IMR-90 (cell line): ENCODE data around the gene ADGRG7. TPM values are rescaled to one million over a fixed set of nuclear protein-coding genes. Genes with fewer than 3 reads are reported as not detected.

ENCODE experiments used
- ATAC-seq: fragments of 200-7000 bp; cut with Tn5 transposase; 2 replicates; pipeline ENCODE4 v1.9.1; 2020; ENCODE audit warnings: low read depth, mild to moderate bottlenecking, moderate library complexity
- BruUV-seq: library from RNA; stranded (reverse); fragments of 400-500 nt; replicated peaks from 2 replicates; lab custom pipeline; 2021; lab: Mats Ljungman, UMichigan
- CTCF ChIA-PET: fragments of 300-600 bp; formaldehyde crosslinking; extraction: SDS; loops from one replicate; lab custom pipeline; 2021; ENCODE audit warnings: antibody characterized with exemption; lab: Yijun Ruan, JAX
- POLR2A ChIA-PET: fragments of 300-600 bp; sonication (Branson Sonifier 250); formaldehyde crosslinking; loops from one replicate; lab custom pipeline; 2022; ENCODE audit warnings: antibody characterized with exemption; ENCODE audit not compliant: unreplicated experiment; lab: Charles Lee
- DNase-seq: peaks from one replicate; pipeline ENCODE4 v3.0.0; 2013
- H2AFZ ChIP-seq: replicated peaks from 2 replicates; pipeline ENCODE3; 2013; ENCODE audit warnings: low read length, mild to moderate bottlenecking; ENCODE audit not compliant: poor library complexity
- H2AK5ac ChIP-seq: 2 replicates; pipeline ENCODE4 v1.6.1; 2013; ENCODE audit warnings: low read depth, low read length, inconsistent platforms
- H2AK9ac ChIP-seq: replicated peaks from 2 replicates; pipeline ENCODE3; 2013; ENCODE audit warnings: mild to moderate bottlenecking, low read depth, low read length, moderate library complexity; ENCODE audit not compliant: poor library complexity
- H2BK120ac ChIP-seq: 2 replicates; pipeline ENCODE4 v1.6.1; 2013; ENCODE audit warnings: low read depth, low read length, inconsistent platforms
- H2BK15ac ChIP-seq: 3 replicates; pipeline ENCODE4 v1.6.1; 2013; ENCODE audit warnings: low read depth, low read length, inconsistent platforms
- H2BK20ac ChIP-seq: 2 replicates; pipeline ENCODE4 v1.6.1; 2013; ENCODE audit warnings: low read depth, mild to moderate bottlenecking, inconsistent platforms, low read length, moderate library complexity
- H2BK5ac ChIP-seq: 2 replicates; pipeline ENCODE4 v1.6.1; 2013; ENCODE audit warnings: mild to moderate bottlenecking, low read depth, low read length, inconsistent platforms; ENCODE audit not compliant: poor library complexity, severe bottlenecking
- H3K14ac ChIP-seq: replicated peaks from 2 replicates; pipeline ENCODE4 v1.6.1; 2013; ENCODE audit warnings: low read depth, low read length, inconsistent platforms
- H3K18ac ChIP-seq: 2 replicates; pipeline ENCODE4 v1.6.1; 2013; ENCODE audit warnings: low read depth, low read length, control low read depth
- H3K23ac ChIP-seq: 2 replicates; pipeline ENCODE4 v1.6.1; 2013; ENCODE audit warnings: low read depth, low read length, inconsistent platforms
- H3K27ac ChIP-seq: 2 replicates; pipeline ENCODE4 v1.5.1; 2013; ENCODE audit warnings: mild to moderate bottlenecking, control low read depth, low read length; ENCODE audit not compliant: insufficient read depth
- H3K27me3 ChIP-seq: 2 replicates; pipeline ENCODE4 v1.6.1; 2013; ENCODE audit warnings: low read length; ENCODE audit not compliant: control insufficient read depth, insufficient read depth
- H3K36me3 ChIP-seq: 2 replicates; pipeline ENCODE4 v1.6.1; 2013; ENCODE audit warnings: low read length, mixed read lengths; ENCODE audit not compliant: control insufficient read depth, insufficient read depth
- H3K4ac ChIP-seq: 2 replicates; pipeline ENCODE4 v1.6.1; 2013; ENCODE audit warnings: low read depth, low read length, inconsistent platforms
- H3K4me1 ChIP-seq: 2 replicates; pipeline ENCODE4 v1.6.1; 2013; ENCODE audit warnings: low read length, mixed read lengths; ENCODE audit not compliant: control insufficient read depth, insufficient read depth
- H3K4me2 ChIP-seq: 2 replicates; pipeline ENCODE4 v1.6.1; 2013; ENCODE audit warnings: low read depth, mild to moderate bottlenecking, control low read depth, low read length, moderate library complexity
- H3K4me3 ChIP-seq: 2 replicates; pipeline ENCODE4 v1.5.1; 2013; ENCODE audit warnings: low read depth, mild to moderate bottlenecking, control low read depth, low read length, moderate library complexity; ENCODE audit not compliant: insufficient read depth
- H3K56ac ChIP-seq: 2 replicates; pipeline ENCODE4 v1.6.1; 2013; ENCODE audit warnings: low read length, inconsistent platforms; ENCODE audit not compliant: insufficient read depth; ENCODE audit errors: extremely low read depth
- H3K79me1 ChIP-seq, 2 experiments: 2 replicates each; pipeline ENCODE4 v1.6.1; 2013; ENCODE audit warnings: low read length in 2 of 2, inconsistent platforms in 1 of 2, low read depth in 1 of 2
- H3K9ac ChIP-seq: 2 replicates; pipeline ENCODE4 v1.6.1; 2013; ENCODE audit warnings: low read depth, low read length, control low read depth
- H3K9me1 ChIP-seq: 2 replicates; pipeline ENCODE4 v1.6.1; 2013; ENCODE audit warnings: low read length, inconsistent platforms; ENCODE audit not compliant: insufficient read depth
- H3K9me3 ChIP-seq: 2 replicates; pipeline ENCODE4 v1.6.1; 2013; ENCODE audit warnings: low read length; ENCODE audit not compliant: control insufficient read depth, insufficient read depth
- H4K20me1 ChIP-seq: 2 replicates; pipeline ENCODE4 v1.6.1; 2013; ENCODE audit warnings: low read length, inconsistent platforms; ENCODE audit not compliant: insufficient read depth
- H4K5ac ChIP-seq: 2 replicates; pipeline ENCODE4 v1.6.1; 2013; ENCODE audit warnings: mild to moderate bottlenecking, low read depth, low read length, control low read depth
- H4K8ac ChIP-seq, 2 experiments: 2 replicates each; pipeline ENCODE4 v1.6.1; 2013; ENCODE audit warnings: low read depth in 2 of 2, low read length in 2 of 2, control low read depth in 1 of 2, inconsistent platforms in 1 of 2
- H4K91ac ChIP-seq: 2 replicates; pipeline ENCODE4 v1.6.1; 2013; ENCODE audit warnings: low read depth, low read length, inconsistent platforms; ENCODE audit not compliant: insufficient read depth
- BHLHE40 ChIP-seq: fragments of 150-350 bp; IDR thresholded peaks from 2 replicates; pipeline ENCODE4 v1.6.1; 2016; ENCODE audit warnings: mild to moderate bottlenecking, low read depth, low read length
- CEBPB ChIP-seq: IDR thresholded peaks from 2 replicates; pipeline ENCODE4 v1.6.1; 2012; ENCODE audit warnings: low read depth, low read length, improper control_type of control experiment
- CTCF ChIP-seq: conservative IDR thresholded peaks from 2 replicates; pipeline ENCODE4 v1.5.1; 2012; ENCODE audit warnings: mild to moderate bottlenecking, low read depth, low read length, improper control_type of control experiment
- ELK1 ChIP-seq: fragments of 150-350 bp; IDR thresholded peaks from 2 replicates; pipeline ENCODE4 v1.6.1; 2016; ENCODE audit warnings: low read depth, mild to moderate bottlenecking, low read length, moderate library complexity, borderline replicate concordance
- FOS ChIP-seq: fragments of 150-350 bp; IDR thresholded peaks from 2 replicates; pipeline ENCODE4 v1.6.1; 2016; ENCODE audit warnings: low read depth, low read length
- MAFK ChIP-seq: IDR thresholded peaks from 2 replicates; pipeline ENCODE4 v1.6.1; 2012; ENCODE audit warnings: low read depth, low read length, improper control_type of control experiment
- MXI1 ChIP-seq: IDR thresholded peaks from 2 replicates; pipeline ENCODE4 v1.6.1; 2012; ENCODE audit warnings: low read depth, mild to moderate bottlenecking, low read length, moderate library complexity, borderline replicate concordance
- NFE2L2 ChIP-seq: fragments of 150-350 bp; IDR thresholded peaks from 2 replicates; pipeline ENCODE4 v1.6.1; 2016; ENCODE audit warnings: low read depth, mild to moderate bottlenecking, low read length
- POLR2A ChIP-seq: IDR thresholded peaks from 2 replicates; pipeline ENCODE4 v1.6.1; 2012; ENCODE audit warnings: mild to moderate bottlenecking, low read depth, low read length
- RAD21 ChIP-seq: IDR thresholded peaks from 2 replicates; pipeline ENCODE4 v1.6.1; 2012; ENCODE audit warnings: low read length, improper control_type of control experiment
- RCOR1 ChIP-seq: IDR thresholded peaks from 2 replicates; pipeline ENCODE4 v1.6.1; 2012; ENCODE audit warnings: mild to moderate bottlenecking, low read length, improper control_type of control experiment; ENCODE audit not compliant: insufficient replicate concordance
- SMC3 ChIP-seq: fragments of 150-350 bp; IDR thresholded peaks from 2 replicates; pipeline ENCODE4 v1.6.1; 2016; ENCODE audit warnings: low read depth, mild to moderate bottlenecking, antibody characterized with exemption, low read length, moderate library complexity
- WGBS, 2 experiments: methylation state at CpG; one replicate each; pipeline versions ENCODE4 v1.1.5 to v1.1.7; 2013; ENCODE audit warnings: missing lambda C conversion rate in 2 of 2; ENCODE audit not compliant: insufficient read length in 1 of 2; ENCODE audit errors: extremely low coverage in 2 of 2; 5-methylcytosine and 5-hydroxymethylcytosine counted together
- dilution Hi-C: fragments of 300-500 bp; cut with HindIII; formaldehyde crosslinking; loops from one replicate; pipeline ENCODE4 v1.14.3; 2018; ENCODE audit warnings: low sequenced_read_pairs; ENCODE audit not compliant: unreplicated experiment
- in situ Hi-C: fragments of 300-500 bp; cut with MboI; formaldehyde crosslinking; loops from 3 replicates; pipeline ENCODE4 v1.14.3; 2019; ENCODE audit warnings: low sequenced_read_pairs, inconsistent platforms, mixed read lengths
- intact Hi-C: fragments of 100-400 bp; cut with micrococcal nuclease; formaldehyde crosslinking; loops from 2 replicates; pipeline ENCODE4 v1.10.0; 2022
- polyA plus RNA-seq, 3 experiments: library from polyadenylated mRNA; depleted of rRNA; stranded (reverse); fragments of >200 nt; gene quantifications; 2 replicates each; pipeline ENCODE4 v1.2.3, GENCODE V29; 2012; ENCODE audit warnings: low replicate concordance in 1 of 3
- total RNA-seq: library from RNA; depleted of rRNA; stranded (reverse); fragments of >200 nt; gene quantifications from 2 replicates; pipeline ENCODE4 v1.2.3, GENCODE V29; 2012
- TF ChIP-seq, protein P1 (sequence below): fragments of 150-350 bp; IDR thresholded peaks from 2 replicates; pipeline ENCODE4 v1.6.1; 2017; ENCODE audit warnings: mild to moderate bottlenecking, antibody characterized with exemption, low read length, low read depth

ADGRG7 gene
- total and polyA plus RNA-seq, 2 of the 4 experiments (the other 2 are of a cell fraction), result not detected

DNA sequence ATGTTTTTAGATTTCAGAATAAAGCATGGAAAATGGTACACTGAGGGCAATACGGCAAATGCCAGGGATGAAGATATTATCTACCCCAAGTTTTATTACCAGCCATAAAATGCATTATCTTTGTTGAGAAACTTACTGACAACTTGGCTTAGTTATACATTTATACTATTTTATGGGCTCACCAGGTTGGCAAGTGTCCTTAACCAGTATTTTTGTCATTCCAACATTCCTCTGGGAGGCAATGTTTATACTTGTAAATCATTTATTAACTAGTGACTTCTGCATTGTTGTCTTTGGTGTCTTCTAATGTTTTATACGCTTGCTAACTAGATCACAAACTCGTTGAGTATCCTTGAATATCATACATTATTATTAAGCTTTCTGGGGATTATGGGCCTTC is 18.0 kb upstream of the ADGRG7 start:
- Histone ChIP-seq H3K4ac (no peak overlapping the region), H3K23ac (no peak overlapping the region), H3K4me2 (no peak overlapping the region), H3K4me1 (no peaks in the 10 kb centered on the region), H3K9me3 (no peaks in the 10 kb centered on the region), H3K14ac (no peak overlapping the region), H2BK5ac (no peak overlapping the region), H3K4me3 (no peak overlapping the region), H3K36me3 (no peaks in the 10 kb centered on the region), H2BK15ac (no peak overlapping the region), H3K9me1 (no peaks in the 10 kb centered on the region), H2BK120ac (no peak overlapping the region), H4K5ac (no peak overlapping the region), H3K18ac (no peak overlapping the region), H2BK20ac (no peak overlapping the region), H3K9ac (no peak overlapping the region), H3K79me1 (no peaks in the 10 kb centered on the region), H2AK5ac (no peak overlapping the region), H4K91ac (no peak overlapping the region), H3K56ac (no peak overlapping the region), H4K8ac (no peak overlapping the region), H3K27me3 (no peaks in the 10 kb centered on the region), H3K27ac (no peak overlapping the region), H2AK9ac (no peak overlapping the region), H2AFZ (no peak overlapping the region), H4K20me1 (no peaks in the 10 kb centered on the region)
- ATAC-seq, result no peak
- TF ChIP-seq POLR2A, result no peak
- TF ChIP-seq, protein P1, sequence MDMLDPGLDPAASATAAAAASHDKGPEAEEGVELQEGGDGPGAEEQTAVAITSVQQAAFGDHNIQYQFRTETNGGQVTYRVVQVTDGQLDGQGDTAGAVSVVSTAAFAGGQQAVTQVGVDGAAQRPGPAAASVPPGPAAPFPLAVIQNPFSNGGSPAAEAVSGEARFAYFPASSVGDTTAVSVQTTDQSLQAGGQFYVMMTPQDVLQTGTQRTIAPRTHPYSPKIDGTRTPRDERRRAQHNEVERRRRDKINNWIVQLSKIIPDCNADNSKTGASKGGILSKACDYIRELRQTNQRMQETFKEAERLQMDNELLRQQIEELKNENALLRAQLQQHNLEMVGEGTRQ, result no peak
- no peak for TF ChIP-seq RAD21
- TF ChIP-seq SMC3, result no peak
- TF ChIP-seq MAFK, result no peak
- no peak for TF ChIP-seq CTCF
- no peak for TF ChIP-seq NFE2L2
- no peak for TF ChIP-seq CEBPB
- TF ChIP-seq BHLHE40, result no peak
- no peak for TF ChIP-seq MXI1
- no peak for TF ChIP-seq ELK1
- TF ChIP-seq RCOR1, result no peak
- no peak for TF ChIP-seq FOS
- DNase-seq, result no peak
- BruUV-seq, result no TSS peak
- in situ Hi-C loops (loop anchor here (5.0 to 10.0 kb wide), 3 partner anchors 129 to 757 kb away; no protein-coding TSS in a partner anchor), dilution Hi-C loops (no loop called here), intact Hi-C loops (loop anchor here (2.0 to 10.0 kb wide), 2 partner anchors 203 to 759 kb away; no protein-coding TSS in a partner anchor)
- CTCF ChIA-PET, result interaction anchor here (0.6 to 1.6 kb wide), 4 partner anchors 11 to 129 kb away, joined by 3 to 7 read pairs (median 3); no protein-coding TSS in a partner anchor
- WGBS, 2 experiments, result no CpG with 5 or more reads among the region's 3 CpGs
- POLR2A ChIA-PET, result no interaction called here
